ENCODE data around the gene PRKAR1B.
"Not testable (repeated sequence)": the region's sequence is repeated elsewhere in the genome, so short reads cannot be mapped to it uniquely, and the experiment has no call there.

Gene PRKAR1B

DNA sequence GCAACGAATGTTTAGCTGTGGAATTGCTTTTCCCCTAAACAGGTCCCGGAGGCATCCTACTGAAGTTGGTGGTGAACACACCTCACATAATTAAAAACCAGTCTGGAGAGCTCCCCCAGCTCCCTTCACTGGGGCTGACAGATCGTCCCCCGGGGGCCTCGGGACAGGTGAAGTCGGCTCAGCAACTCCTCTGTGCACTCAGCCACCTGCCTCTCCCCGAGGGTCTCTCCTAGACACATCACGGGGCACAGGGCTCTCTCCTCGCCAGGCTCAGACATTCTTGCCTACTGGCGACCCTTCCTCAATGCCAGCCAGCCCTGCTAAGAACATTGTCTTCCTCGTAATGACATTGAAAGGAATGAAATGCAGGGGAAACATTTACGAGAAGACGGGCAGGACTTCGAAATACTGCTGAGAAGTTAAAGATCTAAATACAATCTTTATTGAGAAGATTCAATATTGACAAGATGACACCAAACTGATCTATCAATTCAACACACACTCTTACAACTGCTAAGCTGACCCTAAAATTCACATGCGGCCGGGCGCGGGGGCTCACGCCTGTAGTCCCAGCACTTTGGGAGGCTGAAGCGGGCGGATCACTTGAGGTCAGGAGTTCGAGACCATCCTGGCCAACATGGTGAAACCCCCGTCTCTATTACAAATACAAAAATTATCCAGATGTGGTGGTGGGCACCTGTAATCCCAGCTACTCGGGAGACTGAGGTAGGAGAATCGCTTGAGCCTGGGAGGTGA lies 88.6 kb downstream of the PRKAR1B start:
- DNase-seq: no peak

- no peak for DNase-seq
Measured at GRCh38 chr7:637826-638225, 89.3 kb downstream of the PRKAR1B start.

DNA sequence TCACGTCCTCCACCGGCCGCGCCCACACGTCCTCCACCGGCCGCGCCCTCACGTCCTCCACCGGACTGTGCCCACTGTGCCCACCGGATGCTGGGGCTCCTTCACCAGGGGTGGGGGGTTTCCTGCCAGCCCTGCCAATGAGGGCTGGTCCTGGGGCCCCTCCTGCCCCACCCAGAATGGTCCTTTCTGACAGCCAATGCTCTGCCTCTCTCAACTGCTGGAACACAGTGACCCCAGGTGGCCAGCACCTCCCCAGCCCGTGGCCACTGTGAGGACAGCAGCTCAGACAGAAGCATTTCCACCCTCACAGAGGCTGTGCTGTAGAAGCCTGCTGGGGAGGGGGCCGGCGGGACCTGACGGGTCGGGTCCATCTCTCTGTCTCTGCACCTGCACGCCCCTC lies 90.7 kb downstream of the PRKAR1B start:
- peak; percentile 12 to 19 for DNase-seq

DNA sequence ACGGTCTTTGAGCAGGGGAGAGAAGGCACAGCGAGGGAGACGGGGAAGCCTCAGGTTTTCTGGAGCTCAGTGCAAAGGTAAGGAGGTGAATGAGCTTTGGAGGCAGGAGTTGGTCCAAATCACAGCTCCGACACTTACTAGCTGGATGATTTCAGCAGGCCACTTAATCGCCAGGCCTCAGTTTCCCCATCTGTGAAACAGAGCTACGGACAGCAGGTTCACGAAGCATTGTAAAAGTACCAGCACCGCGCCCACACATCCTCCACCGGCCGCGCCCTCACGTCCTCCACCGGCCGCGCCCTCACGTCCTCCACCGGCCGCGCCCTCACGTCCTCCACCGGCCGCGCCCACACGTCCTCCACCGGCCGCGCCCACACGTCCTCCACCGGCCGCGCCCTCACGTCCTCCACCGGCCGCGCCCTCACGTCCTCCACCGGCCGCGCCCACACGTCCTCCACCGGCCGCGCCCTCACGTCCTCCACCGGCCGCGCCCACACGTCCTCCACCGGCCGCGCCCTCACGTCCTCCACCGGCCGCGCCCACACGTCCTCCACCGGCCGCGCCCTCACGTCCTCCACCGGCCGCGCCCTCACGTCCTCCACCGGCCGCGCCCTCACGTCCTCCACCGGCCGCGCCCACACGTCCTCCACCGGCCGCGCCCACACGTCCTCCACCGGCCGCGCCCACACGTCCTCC lies 91.2 kb downstream of the PRKAR1B start:
- DNase-seq: not testable (repeated sequence)

DNA sequence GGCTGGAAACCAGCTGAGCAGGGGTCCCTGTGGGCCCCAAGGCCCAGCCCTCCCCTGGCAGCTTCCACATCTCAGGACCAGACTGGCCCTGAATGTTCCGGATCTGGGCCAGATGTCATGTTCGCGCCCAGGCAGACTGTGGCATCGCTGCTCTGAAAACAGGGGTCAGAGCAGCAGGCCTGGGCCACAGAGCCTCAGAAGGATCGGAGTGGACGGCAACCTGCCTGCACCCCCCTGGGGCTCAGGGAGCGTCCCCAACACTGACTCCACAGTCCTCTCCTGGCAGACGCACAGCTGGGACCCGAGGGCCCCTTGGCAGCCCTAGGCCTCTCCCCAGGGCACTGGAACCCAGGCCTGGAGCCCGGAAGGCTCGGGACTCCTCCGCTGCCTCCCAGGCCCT lies 91.9 kb downstream of the PRKAR1B start:
- no peak for DNase-seq

- no peak for DNase-seq
Measured at GRCh38 chr7:633381-634018, 93.6 kb downstream of the PRKAR1B start.

DNA sequence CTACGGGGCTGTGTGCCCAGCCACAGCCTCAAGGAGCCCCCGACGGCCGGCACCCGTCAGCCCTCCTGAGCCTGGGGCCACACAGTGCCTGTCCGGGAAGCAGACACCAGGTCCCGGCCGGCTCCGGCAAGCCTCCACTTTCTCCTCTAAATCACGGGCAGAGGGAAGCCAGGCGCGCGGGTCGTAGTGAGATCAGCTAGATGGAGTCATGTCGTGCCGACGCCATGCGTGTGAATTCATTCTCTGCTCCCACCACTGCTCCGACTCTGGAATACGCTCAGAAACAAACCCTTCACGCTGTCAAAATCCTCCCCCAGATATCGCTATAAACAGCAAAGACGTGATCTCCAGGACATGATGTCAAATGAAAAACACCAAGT lies 94.3 kb downstream of the PRKAR1B start:
- no peak for DNase-seq

DNA sequence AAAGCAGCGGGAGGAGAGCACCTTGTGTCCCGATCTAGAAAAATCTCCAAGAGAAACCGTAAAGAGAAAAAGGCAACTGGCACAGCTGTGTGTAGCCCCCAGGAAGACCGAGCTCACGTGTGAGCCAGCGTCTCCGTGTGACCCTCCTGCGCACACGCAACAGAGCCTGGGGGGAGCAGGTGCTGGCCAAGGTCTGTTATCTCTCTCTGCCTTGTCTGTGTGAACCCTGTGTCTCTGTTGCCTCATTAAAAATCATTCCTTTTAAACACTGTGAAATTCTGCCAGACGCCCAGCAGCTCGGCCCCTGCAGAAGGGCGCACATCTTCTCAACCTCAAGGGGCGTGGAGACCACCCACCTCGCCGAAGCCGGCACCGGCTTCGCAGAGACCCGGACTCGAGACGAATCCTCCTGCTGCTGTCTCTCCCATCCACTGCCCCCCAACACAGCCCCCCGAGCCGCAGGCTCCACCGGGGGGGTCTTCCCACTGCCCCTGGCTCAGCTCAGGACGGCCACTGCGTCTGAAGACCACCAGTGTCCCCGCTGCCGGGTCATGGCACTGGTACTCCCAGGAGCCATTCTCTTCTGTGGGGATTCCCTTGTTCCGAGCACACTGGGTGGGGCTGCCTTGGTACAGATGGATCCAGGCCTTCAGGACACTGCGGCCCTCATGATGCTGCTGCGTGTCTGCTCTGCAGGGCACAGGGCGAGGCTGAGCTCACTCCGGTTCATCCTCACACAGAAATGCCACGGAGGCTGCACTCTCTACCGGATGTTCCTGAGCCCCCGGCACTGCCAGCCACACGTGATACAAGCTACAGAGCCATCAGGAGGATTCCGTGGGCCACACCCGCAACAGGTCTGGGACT lies 94.9 kb downstream of the PRKAR1B start:
- no peak for DNase-seq

GRCh38 chr7:631291-631711 lies 95.8 kb downstream of the PRKAR1B start:
- DNase-seq: no peak

DNA sequence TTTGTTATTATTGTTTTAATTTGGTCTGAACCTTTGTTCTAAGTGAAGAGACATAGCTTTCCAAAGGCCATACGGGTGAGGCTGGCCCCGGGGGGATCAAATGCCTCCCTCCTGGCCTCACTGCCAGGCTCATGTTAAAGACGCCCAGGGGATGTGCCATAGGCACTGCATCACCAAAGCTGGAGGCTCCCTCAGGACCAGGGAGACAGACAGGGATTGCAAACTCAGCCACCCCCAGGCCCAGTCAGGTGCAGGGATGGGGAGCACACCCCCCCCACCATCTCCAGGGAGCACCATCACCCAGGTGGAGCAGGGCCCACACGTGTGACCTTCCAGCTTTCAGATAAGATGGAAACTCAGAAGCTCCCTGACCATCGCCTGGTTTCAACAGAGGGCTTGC lies 96.5 kb downstream of the PRKAR1B start:
- no peak for DNase-seq

DNA sequence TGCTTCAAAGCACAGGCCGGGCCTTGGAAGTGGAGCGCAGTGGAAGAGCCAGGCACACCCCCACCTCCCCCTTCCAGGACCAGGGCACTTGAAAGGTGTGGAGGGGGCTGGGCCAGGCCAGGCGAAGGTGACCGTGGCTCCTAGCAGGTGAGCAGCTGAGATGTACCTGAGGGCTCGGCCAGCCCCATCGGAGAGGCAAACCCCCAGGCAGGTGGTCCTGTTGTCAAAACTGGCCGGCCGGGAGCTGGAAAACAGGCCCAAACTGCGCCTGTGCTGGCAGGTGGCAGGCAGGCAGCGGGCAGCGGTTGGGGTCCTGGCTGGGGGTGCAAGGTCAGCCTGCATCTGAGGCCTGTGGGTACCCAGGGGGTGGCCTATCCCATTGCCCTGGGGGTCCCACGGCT lies 97.0 kb downstream of the PRKAR1B start:
- DNase-seq: no peak

GRCh38 chr7:628826-629225 lies 98.3 kb downstream of the PRKAR1B start:
- no peak for DNase-seq

DNA sequence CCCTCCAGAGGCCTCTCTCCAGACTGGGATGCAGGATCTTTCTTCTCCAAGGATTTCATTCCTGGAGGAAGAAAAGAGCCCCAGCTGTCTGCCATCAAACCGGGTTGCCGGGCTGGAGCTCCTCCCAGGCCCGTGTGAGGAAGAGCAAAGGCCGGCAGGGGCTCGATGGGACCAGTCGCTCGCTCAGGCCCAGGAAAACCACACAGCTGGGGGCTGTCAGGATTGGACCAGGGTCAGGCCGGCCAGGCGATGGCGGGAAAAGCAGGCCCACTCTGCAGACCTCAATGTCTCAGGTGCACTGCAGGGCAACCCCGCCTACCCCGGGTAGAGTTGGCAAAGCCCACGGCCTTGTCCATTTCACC lies 98.7 kb downstream of the PRKAR1B start:
- DNase-seq: no peak

DNA sequence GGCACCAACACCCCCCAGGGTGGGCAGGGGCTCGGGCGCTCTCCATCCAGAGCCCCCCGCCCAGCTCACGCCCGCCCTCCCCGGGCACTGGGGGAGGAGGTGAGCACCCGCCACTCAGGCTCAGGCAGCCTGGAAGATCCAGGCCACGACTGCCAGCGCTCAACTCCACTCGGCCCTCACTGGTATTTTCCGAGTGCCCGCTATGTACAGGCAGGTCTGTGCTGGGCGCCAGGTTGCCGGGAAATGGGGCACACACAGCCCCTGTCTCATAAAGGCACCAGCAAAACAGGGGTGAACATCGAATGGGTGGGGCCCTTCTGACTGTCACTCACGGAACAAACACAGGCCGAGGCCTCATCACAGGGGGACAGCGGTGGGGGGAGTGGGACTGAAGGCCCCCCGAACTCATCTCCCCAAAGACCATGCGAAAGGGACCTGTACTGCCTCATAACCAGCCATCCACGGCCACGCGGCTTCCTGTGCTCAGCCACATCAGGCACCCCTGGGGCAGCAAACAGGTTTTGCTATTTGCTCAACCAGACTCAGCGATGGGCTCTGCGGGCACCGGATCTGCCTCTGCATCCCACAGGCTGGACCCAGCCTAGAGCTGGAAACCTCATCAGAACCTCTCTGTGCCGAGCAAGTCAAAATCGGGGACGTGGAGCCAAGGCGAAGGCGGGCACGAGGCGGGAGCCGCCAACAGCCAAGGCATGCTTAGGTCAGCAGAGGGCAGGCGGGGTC lies 99.2 kb downstream of the PRKAR1B start:
- DNase-seq: no peak

- no peak for DNase-seq
Measured at GRCh38 chr7:625376-625971, 101.6 kb downstream of the PRKAR1B start.

DNA sequence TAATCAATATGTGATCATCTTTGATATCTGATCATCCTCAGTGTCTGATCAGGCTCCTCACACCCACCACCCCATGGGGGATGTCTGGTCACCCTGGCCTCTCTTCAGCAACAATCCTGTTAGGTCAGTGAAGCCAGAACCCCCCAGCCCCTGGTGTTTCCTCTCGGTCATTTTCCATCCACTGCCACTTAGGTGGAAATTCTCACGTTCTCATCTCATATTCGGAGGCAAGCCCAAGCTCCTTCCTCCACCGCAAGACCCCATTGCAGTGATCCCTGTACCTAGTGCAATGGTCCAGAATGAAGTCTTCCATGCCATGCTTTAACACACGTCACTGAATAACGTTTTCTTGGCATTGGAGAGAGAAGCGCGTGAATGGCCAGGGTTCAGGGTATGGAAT lies 103.6 kb downstream of the PRKAR1B start:
- DNase-seq: no peak

GRCh38 chr7:621572-622285 lies 105.4 kb downstream of the PRKAR1B start:
- DNase-seq: no peak

DNA sequence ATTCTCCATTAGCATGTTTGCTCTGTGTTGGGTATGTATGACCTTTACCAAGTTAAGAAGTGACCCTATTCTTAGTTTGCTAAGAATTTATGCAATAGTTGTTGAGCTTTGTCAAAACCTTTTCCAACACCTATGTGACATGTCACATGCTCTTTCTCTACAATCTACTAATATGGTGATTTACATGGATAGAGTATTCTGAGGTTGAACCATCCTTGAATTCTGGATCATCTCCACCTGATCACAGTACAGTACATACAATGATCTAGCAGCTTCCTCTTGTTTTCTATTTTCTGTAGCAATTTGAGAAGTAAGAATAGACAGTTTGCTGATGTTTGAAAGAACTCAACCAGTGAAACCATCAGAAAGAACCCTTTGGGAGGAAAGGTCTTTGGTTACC lies 106.2 kb downstream of the PRKAR1B start:
- no peak for DNase-seq

- DNase-seq: no peak
Measured at GRCh38 chr7:620056-620455, 107.0 kb downstream of the PRKAR1B start.

GRCh38 chr7:619368-619840 lies 107.7 kb downstream of the PRKAR1B start:
- DNase-seq: no peak

Data from Kasumi-1 (cell line).